Measurements from ENCODE around the gene TOR1AIP1.

GRCh38 chr1:179857009-179857408 is 25.1 kb upstream of the TOR1AIP1 start:
- TF ChIP-seq CTCF (conservative IDR thresholded peaks at IDR 0.05; ENCODE audit: low read depth, low read length) (no peak), EZH2 (IDR thresholded peaks at IDR 0.05; ENCODE audit: borderline replicate concordance, low read depth, low read length, poor library complexity, severe bottlenecking) (no peak)
